Measurements from ENCODE around the gene BMP4. TPM values are rescaled to one million over a fixed set of nuclear protein-coding genes. Genes with fewer than 3 reads are reported as not detected.

The BMP4 gene
- polyA plus RNA-seq, 4 donors = 35.3 to 51.9 (median 47.9) TPM

- no peak for DNase-seq (ENCODE audit: low read depth in 4 of 4, low spot score in 2 of 4)
Observed at GRCh38 chr14:53967606-53968005, 11.0 kb upstream of the BMP4 start.

- no peak for DNase-seq (ENCODE audit: low read depth in 4 of 4, low spot score in 2 of 4)
Observed at GRCh38 chr14:53964249-53964648, 7.6 kb upstream of the BMP4 start.

DNA sequence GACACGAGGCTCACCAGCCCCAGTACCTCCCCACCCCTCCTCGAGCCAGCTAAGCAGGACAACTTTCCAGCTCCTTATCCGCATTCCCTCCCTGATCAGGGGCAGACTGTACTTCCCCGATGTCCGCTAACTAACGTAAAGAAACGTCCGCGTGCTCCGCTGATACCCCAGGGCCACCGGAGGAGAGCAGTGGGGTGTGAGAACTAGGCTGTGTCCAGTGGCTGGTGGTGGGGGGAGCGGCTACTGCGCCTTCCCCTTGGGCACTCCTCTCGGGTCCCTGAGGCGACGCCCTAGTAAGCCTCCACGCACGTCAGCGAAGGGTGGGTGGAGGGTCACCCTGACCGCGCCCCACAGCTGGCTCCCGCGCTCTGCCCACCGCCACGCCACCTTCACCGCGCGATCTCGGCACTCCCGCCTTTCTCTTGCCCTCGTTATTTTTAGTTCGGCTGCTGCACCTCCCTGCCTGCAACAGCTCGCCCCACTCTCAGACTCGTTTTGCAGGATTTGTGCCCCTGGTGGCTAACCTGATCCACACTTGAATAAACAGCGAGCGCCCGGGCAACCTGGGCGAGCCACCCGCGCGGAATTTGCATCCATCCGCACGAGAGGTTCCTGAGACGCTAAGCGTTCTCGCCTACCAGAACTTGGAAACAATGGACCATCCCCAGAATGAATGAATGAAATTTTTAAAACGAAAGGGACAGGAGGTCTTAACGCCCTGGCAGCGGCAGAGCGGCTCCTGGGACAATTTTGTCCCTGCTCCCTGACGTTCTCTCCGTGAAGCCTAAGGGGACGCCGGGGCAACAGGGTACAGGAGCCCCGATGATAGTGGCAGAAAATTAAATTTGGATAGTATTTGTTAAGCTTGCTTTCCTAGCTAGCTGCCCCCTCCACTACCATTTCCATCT, 6.9 kb upstream of the BMP4 start:
- DNase-seq (ENCODE audit: low read depth in 4 of 4, low spot score in 2 of 4) = peak in 2 of 4 donors; percentile 48 to 52

- no peak for DNase-seq (ENCODE audit: low read depth in 4 of 4, low spot score in 2 of 4)
Observed at GRCh38 chr14:53962953-53963319, 6.3 kb upstream of the BMP4 start.

DNA sequence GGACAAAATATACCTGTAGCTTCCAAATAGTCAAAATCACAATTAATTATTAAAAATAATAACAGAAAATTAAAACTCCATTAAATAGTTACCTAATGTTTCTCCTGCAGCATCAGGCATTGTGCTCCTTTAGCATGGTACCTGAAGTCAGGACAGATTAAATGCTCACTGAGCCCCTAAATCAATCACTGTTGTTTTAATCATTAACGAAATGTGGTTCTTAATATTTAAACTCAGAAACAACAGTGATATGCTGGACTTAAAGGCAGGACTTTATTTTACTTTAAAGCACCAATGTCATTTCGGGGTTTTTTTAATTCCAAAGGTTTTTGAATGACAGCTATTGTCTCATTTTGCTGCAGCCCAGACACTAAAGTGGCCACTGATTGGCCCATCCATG, 2.0 kb upstream of the BMP4 start:
- no peak for DNase-seq (ENCODE audit: low read depth in 4 of 4, low spot score in 2 of 4)

- no peak for DNase-seq (ENCODE audit: low read depth in 4 of 4, low spot score in 2 of 4)
Observed at GRCh38 chr14:53957739-53958138, 1.1 kb upstream of the BMP4 start.

- DNase-seq (ENCODE audit: low read depth in 4 of 4, low spot score in 2 of 4) = peak in 2 of 4 donors; percentile 53 to 56
Observed at GRCh38 chr14:53955671-53956426, 776 bp downstream of the BMP4 start.

- DNase-seq (ENCODE audit: low read depth in 4 of 4, low spot score in 2 of 4) = no peak
Observed at GRCh38 chr14:53955229-53955556, 1.4 kb downstream of the BMP4 start.

GRCh38 chr14:53954551-53955228, 1.9 kb downstream of the BMP4 start:
- no peak for DNase-seq (ENCODE audit: low read depth in 4 of 4, low spot score in 2 of 4)

DNA sequence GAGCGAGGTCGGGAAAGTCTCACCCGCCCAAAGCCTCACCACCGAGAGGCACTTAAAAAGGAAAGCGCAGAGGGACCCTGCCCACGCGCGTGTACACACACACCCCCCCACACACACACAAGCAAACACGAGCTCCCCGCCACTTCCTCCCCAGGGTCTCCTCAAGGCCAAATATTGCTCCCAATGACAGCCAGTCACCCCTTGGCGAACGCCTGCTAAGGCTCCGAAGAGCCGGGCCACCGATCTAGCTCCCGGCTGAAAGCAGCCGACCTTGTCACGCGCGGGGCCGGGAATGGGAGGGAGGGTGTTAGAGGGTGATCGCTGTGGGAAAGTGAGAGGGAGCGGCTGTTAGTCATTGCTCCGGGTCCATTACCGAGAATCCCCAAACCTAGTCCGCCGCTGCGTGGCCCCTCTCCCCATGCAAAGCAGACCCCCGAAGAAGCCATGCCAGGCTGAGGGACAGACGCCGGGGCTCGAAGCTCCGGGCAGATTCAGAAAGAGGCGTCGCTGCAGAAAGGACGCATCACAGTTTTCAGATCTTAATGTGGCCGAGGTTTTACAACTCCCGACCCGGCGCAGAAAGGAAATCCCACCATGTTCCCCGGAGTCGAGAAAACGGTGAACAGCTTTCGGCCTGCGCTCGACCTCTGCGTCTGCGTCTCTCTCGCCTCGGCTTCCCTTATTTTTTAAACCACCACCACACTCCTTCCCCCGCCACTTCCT, 2.6 kb downstream of the BMP4 start:
- peak in 3 of 4 donors; percentile 45 to 58 (median 51) for DNase-seq (ENCODE audit: low read depth in 4 of 4, low spot score in 2 of 4)

DNA sequence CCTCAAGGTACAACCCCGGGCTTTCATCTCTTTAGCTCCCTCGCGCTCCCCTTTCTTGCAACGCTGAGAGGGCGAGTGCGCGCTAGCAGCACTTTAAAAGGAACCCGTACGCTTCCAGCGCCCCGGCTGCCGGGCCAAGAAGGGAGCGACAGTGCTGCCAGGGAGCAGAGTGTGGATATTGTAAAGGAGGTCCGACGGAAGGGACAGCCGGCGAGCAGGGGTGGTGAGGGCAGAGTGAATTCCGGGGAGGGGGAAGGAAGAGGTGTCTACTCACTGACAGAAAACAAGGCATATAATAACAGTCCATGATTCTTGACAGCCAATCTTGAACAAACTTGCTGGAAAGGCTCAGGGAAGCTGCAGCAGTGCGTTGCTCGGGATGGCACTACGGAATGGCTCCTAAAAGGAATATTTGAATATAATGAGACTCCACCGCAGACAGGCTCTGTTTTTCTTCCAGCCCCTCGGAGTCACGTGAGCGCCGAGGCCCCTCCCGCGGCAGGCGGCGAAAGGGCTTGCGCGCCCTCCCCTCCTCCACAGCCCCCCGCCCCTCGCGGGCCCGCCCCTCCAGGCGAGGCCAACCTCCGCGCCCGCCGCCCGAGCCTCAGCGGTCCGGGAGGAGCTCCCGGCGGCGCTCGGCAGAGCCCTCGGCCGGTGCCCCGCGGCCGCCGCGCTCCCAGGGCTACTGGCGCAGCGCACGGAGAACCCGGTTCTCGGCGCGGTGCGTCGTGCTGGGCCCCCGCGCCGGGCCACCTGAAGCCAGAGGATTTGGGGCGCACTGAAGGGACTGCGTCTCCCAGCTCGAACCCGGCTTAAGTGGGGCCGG, 3.4 kb downstream of the BMP4 start:
- peak; percentile 63 to 79 (median 73) for DNase-seq (ENCODE audit: low read depth in 4 of 4, low spot score in 2 of 4)

DNA sequence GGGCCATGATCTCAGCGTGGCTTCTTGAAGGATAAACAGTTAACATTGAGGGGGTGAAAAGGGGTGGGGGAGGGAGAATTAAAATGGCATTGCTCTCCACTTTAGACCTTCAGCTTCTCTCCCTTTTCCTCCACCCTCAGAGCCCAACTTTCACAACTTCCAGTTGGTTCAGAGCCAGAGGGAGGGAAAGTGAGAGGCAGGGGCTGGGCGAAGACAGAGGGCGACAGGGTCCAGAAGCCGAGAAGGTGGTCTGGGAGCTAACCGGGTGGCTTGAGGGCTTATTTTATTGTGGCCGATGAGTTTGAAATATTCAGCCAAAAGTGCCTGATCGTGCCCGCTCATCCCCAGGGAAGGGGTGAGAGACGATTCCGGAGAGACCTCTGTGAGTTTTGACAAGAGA, 4.1 kb downstream of the BMP4 start:
- no peak for DNase-seq (ENCODE audit: low read depth in 4 of 4, low spot score in 2 of 4)

GRCh38 chr14:53951627-53952303, 4.9 kb downstream of the BMP4 start:
- DNase-seq (ENCODE audit: low read depth in 4 of 4, low spot score in 2 of 4) = peak in 3 of 4 donors; percentile 33 to 50 (median 34)

- DNase-seq (ENCODE audit: low read depth in 4 of 4, low spot score in 2 of 4) = no peak
Observed at GRCh38 chr14:53951243-53951626, 5.4 kb downstream of the BMP4 start.

- no peak for DNase-seq (ENCODE audit: low read depth in 4 of 4, low spot score in 2 of 4)
Observed at GRCh38 chr14:53950031-53950793, 6.4 kb downstream of the BMP4 start.

- no peak for DNase-seq (ENCODE audit: low read depth in 4 of 4, low spot score in 2 of 4)
Observed at GRCh38 chr14:53949201-53949600, 7.4 kb downstream of the BMP4 start.

GRCh38 chr14:53948205-53948884, 8.3 kb downstream of the BMP4 start:
- DNase-seq (ENCODE audit: low read depth in 4 of 4, low spot score in 2 of 4) = no peak

Data from left renal cortex interstitium (tissue), 4 donors.